Measurements from ENCODE around the gene LTBP1.

GRCh38 chr2:32965523-32966171, 18.9 kb downstream of the LTBP1 start:
- TF ChIP-seq POLR2AphosphoS5 (IDR thresholded peaks at IDR 0.05) (no peak), CTCF (IDR thresholded peaks at IDR 0.05) (no peak), POLR2A (IDR thresholded peaks at IDR 0.05) (no peak)
